GM12891 (cell line): Measurements from ENCODE around the gene CEACAM20.

Experiments used
- PAX5 ChIP-seq: IDR thresholded peaks from 2 replicates; pipeline ENCODE4 v1.6.1; 2011; ENCODE audit warnings: low read length, moderate library complexity, mild to moderate bottlenecking; ENCODE audit not compliant: insufficient read depth, severe bottlenecking
- POLR2A ChIP-seq: IDR thresholded peaks from 2 replicates; pipeline ENCODE4 v1.6.1; 2011; ENCODE audit warnings: low read depth, low read length, control low read depth

- TF ChIP-seq POLR2A (no peak), PAX5 (no peak)
Measured at GRCh38 chr19:44576843-44577565, 47.5 kb upstream of the CEACAM20 start.
